Fibroblast of mammary gland (primary cell): ENCODE results near the gene PCNP.

ENCODE experiments used
- DNase-seq: peaks from one replicate; pipeline ENCODE4 v3.0.0-alpha.2; 2010; ENCODE audit warnings: low read depth
- H3K4me3 ChIP-seq: 2 replicates; pipeline ENCODE4 v1.5.1; 2011; ENCODE audit warnings: low read depth, mild to moderate bottlenecking, low read length, moderate library complexity; ENCODE audit not compliant: control insufficient read depth
- TF ChIP-seq, protein P1 (sequence below): conservative IDR thresholded peaks from 2 replicates; pipeline ENCODE4 v1.5.1; 2011; ENCODE audit warnings: low read depth, low read length, inconsistent platforms; ENCODE audit not compliant: control insufficient read depth, insufficient read depth

PCNP gene

DNA sequence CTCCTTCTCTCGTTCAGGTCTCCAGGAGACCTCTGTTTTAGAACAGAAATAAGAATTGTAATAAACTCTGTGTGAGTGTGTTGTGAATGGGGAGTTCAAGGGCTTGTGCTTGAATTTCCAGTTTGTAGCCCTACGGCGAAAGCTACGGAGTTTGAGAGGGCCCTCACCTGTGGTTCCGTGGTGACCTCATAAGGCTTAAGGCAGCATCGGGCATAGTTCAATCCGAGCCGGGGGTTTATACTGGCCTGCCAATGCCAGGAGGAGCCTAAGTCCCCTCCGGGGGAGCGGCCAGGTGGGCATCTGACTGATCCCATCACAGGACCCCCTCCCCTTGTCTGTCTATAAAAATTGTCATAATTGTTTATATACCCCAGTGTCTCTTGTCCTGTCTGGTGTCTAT is 59.2 kb downstream of the PCNP start:
- no peak overlapping the region for H3K4me3 ChIP-seq
- TF ChIP-seq, protein P1, sequence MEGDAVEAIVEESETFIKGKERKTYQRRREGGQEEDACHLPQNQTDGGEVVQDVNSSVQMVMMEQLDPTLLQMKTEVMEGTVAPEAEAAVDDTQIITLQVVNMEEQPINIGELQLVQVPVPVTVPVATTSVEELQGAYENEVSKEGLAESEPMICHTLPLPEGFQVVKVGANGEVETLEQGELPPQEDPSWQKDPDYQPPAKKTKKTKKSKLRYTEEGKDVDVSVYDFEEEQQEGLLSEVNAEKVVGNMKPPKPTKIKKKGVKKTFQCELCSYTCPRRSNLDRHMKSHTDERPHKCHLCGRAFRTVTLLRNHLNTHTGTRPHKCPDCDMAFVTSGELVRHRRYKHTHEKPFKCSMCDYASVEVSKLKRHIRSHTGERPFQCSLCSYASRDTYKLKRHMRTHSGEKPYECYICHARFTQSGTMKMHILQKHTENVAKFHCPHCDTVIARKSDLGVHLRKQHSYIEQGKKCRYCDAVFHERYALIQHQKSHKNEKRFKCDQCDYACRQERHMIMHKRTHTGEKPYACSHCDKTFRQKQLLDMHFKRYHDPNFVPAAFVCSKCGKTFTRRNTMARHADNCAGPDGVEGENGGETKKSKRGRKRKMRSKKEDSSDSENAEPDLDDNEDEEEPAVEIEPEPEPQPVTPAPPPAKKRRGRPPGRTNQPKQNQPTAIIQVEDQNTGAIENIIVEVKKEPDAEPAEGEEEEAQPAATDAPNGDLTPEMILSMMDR, result no peak

DNA sequence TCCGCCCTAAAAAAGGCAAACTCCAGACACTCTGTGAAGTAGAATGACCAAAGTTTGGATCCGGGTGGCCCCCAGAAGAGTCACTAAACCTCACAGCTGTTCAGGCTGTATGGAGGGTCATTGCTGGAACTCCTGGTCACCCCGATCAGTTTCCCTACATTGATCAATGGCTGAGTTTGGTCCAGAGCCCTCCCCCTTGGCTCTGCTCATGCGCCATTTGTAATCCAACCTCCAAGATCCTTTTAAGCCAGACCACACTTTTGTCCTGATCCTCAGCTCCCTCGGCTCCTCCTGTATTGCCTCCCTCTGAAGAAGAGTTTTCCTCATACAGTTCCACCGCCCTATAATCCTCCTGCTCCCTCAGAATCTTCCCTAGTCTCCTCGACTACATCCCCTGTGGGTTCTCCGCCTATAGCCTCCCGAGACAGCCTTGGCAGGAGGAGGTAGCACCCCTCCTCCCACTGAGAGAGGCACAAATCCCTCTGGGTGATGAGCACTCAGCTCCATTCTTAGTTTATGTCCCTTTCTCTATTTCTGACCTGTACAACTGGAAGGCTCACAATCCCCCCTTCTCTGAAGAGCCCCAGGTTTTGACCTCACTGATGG is 60.7 kb downstream of the PCNP start:
- H3K4me3 ChIP-seq, result no peak overlapping the region
- DNase-seq, result no peak
- TF ChIP-seq, protein P1, result no peak

More for the DNA sequence above, 59.2 kb downstream of the PCNP start:
- DNase-seq, result no peak

DNA sequence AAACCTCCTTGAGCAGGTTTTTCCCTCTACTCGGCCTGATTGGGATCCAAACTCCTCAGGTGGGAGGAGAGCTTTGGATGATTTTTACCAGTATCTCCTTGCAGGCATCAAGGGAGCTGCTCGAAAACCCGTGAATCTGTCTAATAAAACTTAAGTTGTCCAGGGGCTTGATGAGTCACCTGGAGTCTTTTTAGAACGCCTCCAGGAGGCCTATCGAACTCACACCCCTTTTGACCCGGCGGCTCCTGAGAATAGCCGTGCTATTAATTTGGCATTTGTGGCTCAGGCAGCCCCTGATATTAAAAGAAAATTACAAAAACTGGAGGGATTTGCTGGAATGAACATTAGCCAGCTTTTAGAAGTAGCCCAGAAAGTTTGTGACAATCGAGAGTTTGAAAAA is 61.4 kb downstream of the PCNP start:
- no peak overlapping the region for H3K4me3 ChIP-seq
- peak; percentile 15 for DNase-seq
- TF ChIP-seq, protein P1, result no peak

DNA sequence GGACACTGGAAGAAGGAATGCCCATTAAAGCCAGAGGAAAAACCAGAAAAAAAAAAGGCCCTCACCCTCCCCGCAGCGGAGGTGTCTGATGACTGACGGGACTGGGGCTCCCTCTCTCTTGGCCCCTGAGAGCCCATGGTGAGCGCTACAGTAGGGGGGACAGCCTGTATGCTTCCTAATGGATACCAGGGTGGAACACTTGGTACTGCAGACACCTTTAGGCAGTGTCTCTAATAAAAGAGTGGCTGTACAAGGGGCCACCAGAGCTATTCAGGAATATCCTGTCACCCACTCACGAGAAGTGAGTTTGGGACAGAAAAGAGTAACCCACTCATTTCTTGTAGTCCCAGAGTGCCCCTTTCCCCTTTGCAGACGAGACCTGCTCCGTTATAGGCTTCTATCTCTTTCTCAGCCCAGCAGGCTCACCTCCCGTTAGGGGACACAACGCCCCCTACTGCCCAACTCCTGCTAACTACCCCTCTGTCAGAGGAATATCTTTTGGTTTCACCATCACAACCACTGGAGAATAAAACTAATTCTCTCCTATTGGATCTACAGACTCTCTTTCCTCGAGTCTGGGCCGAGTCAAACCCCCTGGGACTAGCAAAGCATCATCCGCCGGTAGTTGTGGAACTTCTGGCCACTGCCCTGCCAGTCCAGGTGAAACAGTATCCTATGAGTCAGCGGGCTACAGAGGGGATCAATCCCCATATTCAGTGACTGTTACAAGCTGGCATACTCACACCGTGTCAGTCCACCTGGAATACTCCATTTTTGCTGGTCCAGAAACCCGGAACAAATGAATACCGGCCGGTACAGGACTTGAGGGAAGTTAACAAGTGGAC is 62.2 kb downstream of the PCNP start:
- DNase-seq, result peak; percentile 49
- TF ChIP-seq, protein P1, result peak; percentile 65
- H3K4me3 ChIP-seq, result no peak overlapping the region

DNA sequence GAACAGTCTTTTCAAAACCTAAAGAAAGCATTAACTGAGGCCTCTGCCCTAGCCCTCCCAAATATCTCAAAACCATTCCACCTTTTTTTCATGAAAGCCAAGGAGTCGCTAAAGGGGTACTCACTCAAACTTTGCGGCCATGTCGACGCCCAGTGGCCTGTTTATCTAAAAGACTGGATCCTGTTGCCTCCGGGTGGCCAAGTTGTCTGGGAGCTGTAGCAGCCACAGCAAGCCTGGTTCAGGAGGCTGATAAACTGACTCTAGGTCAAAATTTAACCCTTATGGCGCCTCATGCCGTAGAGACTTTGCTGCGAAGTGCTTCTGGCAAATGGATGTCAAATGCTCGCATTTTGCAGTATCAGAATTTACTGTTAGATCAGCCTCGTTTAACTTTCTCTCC is 63.5 kb downstream of the PCNP start:
- TF ChIP-seq, protein P1, result no peak
- H3K4me3 ChIP-seq, result no peak overlapping the region
- DNase-seq, result no peak

DNA sequence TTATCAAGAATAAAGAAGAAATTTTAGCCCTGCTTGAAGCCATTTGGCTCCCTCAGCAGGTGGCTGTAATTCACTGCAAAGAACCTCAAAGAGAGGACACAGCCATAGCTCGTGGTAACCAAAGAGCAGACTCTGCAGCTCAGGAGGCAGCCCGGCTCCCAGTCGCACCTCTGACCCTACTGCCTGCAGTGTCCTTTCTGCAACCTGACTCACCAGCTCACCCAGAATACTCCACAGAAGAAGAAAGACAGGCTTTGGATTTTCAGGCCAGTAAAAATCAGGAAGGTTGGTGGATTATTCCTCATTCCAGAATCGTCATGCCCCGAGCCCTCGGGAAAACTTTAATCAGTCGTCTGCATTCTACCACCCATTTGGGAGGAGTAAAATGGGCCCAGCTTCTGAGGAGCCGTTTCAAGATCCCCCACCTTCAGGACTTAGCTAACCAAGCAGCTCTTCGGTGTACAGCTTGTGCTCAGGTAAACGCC is 64.3 kb downstream of the PCNP start:
- no peak overlapping the region for H3K4me3 ChIP-seq
- no peak for DNase-seq
- TF ChIP-seq, protein P1, result no peak
